Mesenchymal stem cell (in vitro differentiated cells and primary cell): ENCODE data around the gene GALNT12.

Experiments
- DNase-seq: peaks from one replicate; pipeline ENCODE4 v3.0.0-alpha.2; 2013
- H2AFZ ChIP-seq: one replicate; pipeline ENCODE4 v1.6.1; 2013; ENCODE audit warnings: low read depth, mild to moderate bottlenecking, control low read depth, inconsistent platforms, low read length, moderate library complexity
- H2AK5ac ChIP-seq: 2 replicates; pipeline ENCODE4 v1.6.1; 2013; ENCODE audit warnings: low read length, moderate library complexity, mild to moderate bottlenecking, inconsistent platforms; ENCODE audit not compliant: severe bottlenecking
- H2BK120ac ChIP-seq: one replicate; pipeline ENCODE4 v1.6.1; 2013; ENCODE audit warnings: low read depth, mild to moderate bottlenecking, inconsistent platforms, low read length, moderate library complexity
- H2BK12ac ChIP-seq, 2 experiments: one replicate each; pipeline ENCODE4 v1.6.1; 2013; ENCODE audit warnings: inconsistent platforms in 2 of 2, low read length in 2 of 2, mild to moderate bottlenecking in 2 of 2, moderate library complexity in 2 of 2, control low read depth in 1 of 2
- H2BK15ac ChIP-seq: one replicate; pipeline ENCODE4 v1.6.1; 2013; ENCODE audit warnings: mild to moderate bottlenecking, low read depth, inconsistent platforms; ENCODE audit not compliant: poor library complexity, severe bottlenecking
- H2BK5ac ChIP-seq: 2 replicates; pipeline ENCODE4 v1.6.1; 2013; ENCODE audit warnings: low read depth, mild to moderate bottlenecking, low read length, control low read depth, inconsistent platforms; ENCODE audit not compliant: poor library complexity, severe bottlenecking
- H3K14ac ChIP-seq, 2 experiments: one replicate each; pipeline ENCODE4 v1.6.1; 2013; ENCODE audit warnings: inconsistent platforms in 2 of 2, low read length in 2 of 2, control low read depth in 1 of 2, mild to moderate bottlenecking in 1 of 2, moderate library complexity in 1 of 2
- H3K18ac ChIP-seq, 2 experiments: one replicate each; pipeline ENCODE4 v1.6.1; 2013; ENCODE audit warnings: inconsistent platforms in 2 of 2, low read length in 2 of 2, control low read depth in 1 of 2, low read depth in 1 of 2, mild to moderate bottlenecking in 1 of 2
- H3K23ac ChIP-seq, 2 experiments: one replicate each; pipeline ENCODE4 v1.6.1; 2013; ENCODE audit warnings: inconsistent platforms in 2 of 2, low read length in 2 of 2, mild to moderate bottlenecking in 2 of 2, moderate library complexity in 2 of 2, control low read depth in 1 of 2
- H3K27ac ChIP-seq: 2 replicates; pipeline ENCODE4 v1.5.1; 2013; ENCODE audit warnings: mild to moderate bottlenecking, moderate library complexity, low read length, control low read depth, inconsistent platforms; ENCODE audit not compliant: poor library complexity, severe bottlenecking
- H3K27me3 ChIP-seq, 2 experiments: 2 replicates each; pipeline versions ENCODE4 v1.6.1 to v1.7.0; 2013; ENCODE audit warnings: low read length in 2 of 2, mild to moderate bottlenecking in 2 of 2, moderate library complexity in 2 of 2, control low read depth in 1 of 2, inconsistent platforms in 1 of 2; ENCODE audit not compliant: control insufficient read depth in 1 of 2, insufficient read depth in 1 of 2
- H3K36me3 ChIP-seq, 2 experiments: 2 replicates each; pipeline versions ENCODE4 v1.6.1 to v1.7.0; 2013; ENCODE audit warnings: low read length in 2 of 2, control low read depth in 1 of 2, inconsistent platforms in 1 of 2, low read depth in 1 of 2, mild to moderate bottlenecking in 1 of 2; ENCODE audit not compliant: insufficient read depth in 2 of 2, control insufficient read depth in 1 of 2
- H3K4ac ChIP-seq, 2 experiments: one replicate each; pipeline ENCODE4 v1.6.1; 2013; ENCODE audit warnings: inconsistent platforms in 2 of 2, low read length in 2 of 2, mild to moderate bottlenecking in 2 of 2, moderate library complexity in 2 of 2, control low read depth in 1 of 2, low read depth in 1 of 2
- H3K4me1 ChIP-seq: 2 replicates; pipeline ENCODE4 v1.6.1; 2013; ENCODE audit warnings: low read depth, low read length, control low read depth; ENCODE audit not compliant: control insufficient read depth, insufficient read depth
- H3K4me2 ChIP-seq: 2 replicates; pipeline ENCODE4 v1.6.1; 2013; ENCODE audit warnings: low read length, mild to moderate bottlenecking, inconsistent platforms; ENCODE audit not compliant: poor library complexity, severe bottlenecking
- H3K4me3 ChIP-seq, 2 experiments: 2 replicates each; pipeline versions ENCODE4 v1.5.1 to v1.7.0; 2013; ENCODE audit warnings: low read length in 2 of 2, mild to moderate bottlenecking in 2 of 2, control low read depth in 1 of 2, low read depth in 1 of 2; ENCODE audit not compliant: insufficient read depth in 1 of 2
- H3K79me1 ChIP-seq: replicated peaks from 2 replicates; pipeline ENCODE4 v1.6.1; 2013; ENCODE audit warnings: mild to moderate bottlenecking, control low read depth, low read length, inconsistent platforms; ENCODE audit not compliant: poor library complexity, severe bottlenecking
- H3K9ac ChIP-seq: 2 replicates; pipeline ENCODE4 v1.7.0; 2013; ENCODE audit warnings: mild to moderate bottlenecking, low read length, moderate library complexity
- H3K9me3 ChIP-seq: 2 replicates; pipeline ENCODE4 v1.7.0; 2013; ENCODE audit warnings: mild to moderate bottlenecking, low read length; ENCODE audit not compliant: control insufficient read depth
- H4K8ac ChIP-seq: one replicate; pipeline ENCODE4 v1.6.1; 2013; ENCODE audit warnings: inconsistent platforms, mild to moderate bottlenecking, low read length, moderate library complexity
- H4K91ac ChIP-seq: one replicate; pipeline ENCODE4 v1.6.1; 2013; ENCODE audit warnings: mild to moderate bottlenecking, low read length, inconsistent platforms
- WGBS: methylation state at CpG from one replicate; pipeline ENCODE4 v1.1.7; 2013; ENCODE audit warnings: mixed read lengths; 5-methylcytosine and 5-hydroxymethylcytosine counted together

GALNT12 gene

GRCh38 chr9:98795295-98795955, 12.0 kb upstream of the GALNT12 start:
- Histone ChIP-seq H2BK5ac (no peak overlapping the region), H3K4me2 (peak overlapping the region; percentile 54), H2AFZ (no peak overlapping the region), H3K23ac (no peak overlapping the region), H3K4me3 (peak overlapping the region in 1 of 2 experiments; percentile 81), H3K9me3 (peaks cover 7% of the 10 kb centered on the region), H4K91ac (no peak overlapping the region), H2AK5ac (no peak overlapping the region), H3K79me1 (peaks cover 14% of the 10 kb centered on the region), H2BK120ac (no peak overlapping the region), H3K4ac (no peak overlapping the region), H2BK15ac (no peak overlapping the region), H3K9ac (peak overlapping the region; percentile 80), H3K14ac (no peak overlapping the region), H3K36me3 (peaks cover 0 to under 1% of the 10 kb centered on the region in 2 experiments), H2BK12ac (no peak overlapping the region), H3K4me1 (peaks cover 28% of the 10 kb centered on the region), H4K8ac (no peak overlapping the region), H3K27me3 (no peaks in the 10 kb centered on the region), H3K27ac (no peak overlapping the region), H3K18ac (no peak overlapping the region)
- WGBS: 76% methylated on average over 11 of the region's 12 CpGs
- no peak for DNase-seq

GRCh38 chr9:98795970-98796363, 11.5 kb upstream of the GALNT12 start:
- peak overlapping the region in 1 of 2 experiments; percentile 86 for H3K14ac ChIP-seq
- H4K91ac ChIP-seq: no peak overlapping the region
- 0% methylated on average over 25 of the region's 48 CpGs for WGBS
- H3K4me2 ChIP-seq: peak overlapping the region; percentile 78
- no peak overlapping the region for H3K23ac ChIP-seq
- peak overlapping the region; percentile 81 to 94 for H3K4me3 ChIP-seq
- H2BK15ac ChIP-seq: peak overlapping the region; percentile 74
- no peaks in the 10 kb centered on the region for H3K36me3 ChIP-seq
- peaks cover 7% of the 10 kb centered on the region for H3K9me3 ChIP-seq
- H3K4ac ChIP-seq: peak overlapping the region; percentile 70 to 83
- peaks cover 24% of the 10 kb centered on the region for H3K4me1 ChIP-seq
- peak overlapping the region; percentile 45 for H2BK120ac ChIP-seq
- peak overlapping the region; percentile 93 for H4K8ac ChIP-seq
- peak; percentile 18 for DNase-seq
- no peak overlapping the region for H2AK5ac ChIP-seq
- H3K27me3 ChIP-seq: no peaks in the 10 kb centered on the region
- H3K27ac ChIP-seq: no peak overlapping the region
- H2BK5ac ChIP-seq: no peak overlapping the region
- no peak overlapping the region for H2BK12ac ChIP-seq
- H3K9ac ChIP-seq: peak overlapping the region; percentile 80
- H3K79me1 ChIP-seq: peaks cover 13% of the 10 kb centered on the region
- H3K18ac ChIP-seq: peak overlapping the region; percentile 75 to 81
- peak overlapping the region; percentile 93 for H2AFZ ChIP-seq

GRCh38 chr9:98796364-98797101, 10.9 kb upstream of the GALNT12 start, which contains the start of gene ANKS6:
TSS of gene ANKS6 (minus strand) at chr9:98796555. CDS start at chr9:98796491, 64 bp downstream.
- Histone ChIP-seq H3K4me1 (peaks cover 21% of the 10 kb centered on the region), H3K4me2 (peak within 1 kb of the TSS; percentile 78), H2BK15ac (peak within 1 kb of the TSS; percentile 74), H2BK5ac (no peak within 1 kb of the TSS), H3K79me1 (peaks cover 13% of the 10 kb centered on the region), H4K8ac (peak within 1 kb of the TSS; percentile 93), H3K27me3 (no peaks in the 10 kb centered on the region), H4K91ac (no peak within 1 kb of the TSS), H3K4me3 (peak within 1 kb of the TSS; percentile 81 to 94), H3K9ac (peak within 1 kb of the TSS; percentile 92), H3K18ac (peak within 1 kb of the TSS; percentile 81 to 82), H3K4ac (peak within 1 kb of the TSS; percentile 70 to 83), H2BK12ac (peak within 1 kb of the TSS in 1 of 2 experiments; percentile 57), H2AK5ac (no peak within 1 kb of the TSS), H3K27ac (no peak within 1 kb of the TSS), H3K9me3 (peaks cover 7% of the 10 kb centered on the region), H2AFZ (peak within 1 kb of the TSS; percentile 93), H2BK120ac (peak within 1 kb of the TSS; percentile 45), H3K14ac (peak within 1 kb of the TSS in 1 of 2 experiments; percentile 86), H3K23ac (peak within 1 kb of the TSS in 1 of 2 experiments; percentile 63), H3K36me3 (no peaks in the 10 kb centered on the region)
- peak; percentile 68 for DNase-seq
- 6% methylated on average over 69 of the region's 86 CpGs for WGBS

DNA sequence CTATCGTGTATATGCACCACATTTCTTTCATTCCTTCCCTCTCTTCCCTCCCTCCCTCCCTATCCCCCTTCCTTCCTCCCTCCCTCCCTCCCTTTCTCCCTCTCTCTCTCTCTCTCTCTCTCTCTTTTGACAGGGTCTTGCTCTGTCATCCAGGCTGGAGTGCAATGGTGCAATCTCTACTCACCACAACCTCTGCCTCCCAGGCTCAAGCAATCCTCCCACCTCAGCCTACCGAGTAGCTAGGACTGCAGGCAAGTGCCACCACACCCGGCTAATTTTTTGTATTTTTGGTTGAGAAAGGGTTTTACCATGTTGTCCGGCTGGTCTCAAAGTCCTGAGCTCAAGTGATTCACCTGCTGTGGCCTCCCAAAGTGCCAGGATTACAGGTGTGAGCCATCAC, 10.0 kb upstream of the GALNT12 start:
- Histone ChIP-seq H3K27ac (no peak overlapping the region), H3K79me1 (peaks cover 9% of the 10 kb centered on the region), H4K91ac (no peak overlapping the region), H3K4me2 (no peak overlapping the region), H2AFZ (no peak overlapping the region), H3K14ac (no peak overlapping the region), H3K23ac (no peak overlapping the region), H4K8ac (no peak overlapping the region), H3K4me1 (peaks cover 14% of the 10 kb centered on the region), H2BK12ac (no peak overlapping the region), H3K9me3 (peaks cover 7% of the 10 kb centered on the region), H2BK120ac (no peak overlapping the region), H2BK15ac (no peak overlapping the region), H3K27me3 (no peaks in the 10 kb centered on the region), H3K36me3 (no peaks in the 10 kb centered on the region), H3K4ac (no peak overlapping the region), H2AK5ac (no peak overlapping the region), H3K18ac (no peak overlapping the region), H3K9ac (no peak overlapping the region), H3K4me3 (no peak overlapping the region), H2BK5ac (no peak overlapping the region)
- 97% methylated on average over 4 of the region's 4 CpGs for WGBS
- no peak for DNase-seq
